GM06990 (cell line): Measurements from ENCODE around the gene FBXO33.

Source experiments
- DNase-seq: peaks from one replicate; pipeline ENCODE4 v3.0.0-alpha.2; 2011; ENCODE audit not compliant: insufficient read length; ENCODE audit errors: extremely low read depth
- H3K27me3 ChIP-seq: replicated peaks from 2 replicates; pipeline ENCODE4 v1.6.0; 2011; ENCODE audit warnings: low read length; ENCODE audit not compliant: control insufficient read depth, insufficient read depth
- H3K36me3 ChIP-seq: 2 replicates; pipeline ENCODE4 v1.5.1; 2011; ENCODE audit warnings: low read length; ENCODE audit not compliant: control insufficient read depth, insufficient read depth
- H3K4me3 ChIP-seq: replicated peaks from 2 replicates; pipeline ENCODE4 v1.5.1; 2011; ENCODE audit warnings: low read depth, mild to moderate bottlenecking, control low read depth, low read length
- CTCF ChIP-seq: IDR thresholded peaks from 2 replicates; pipeline ENCODE4 v1.5.1; 2011; ENCODE audit warnings: low read length, control low read depth, mild to moderate bottlenecking, inconsistent platforms; ENCODE audit not compliant: insufficient read depth, poor library complexity, severe bottlenecking

The FBXO33 gene

GRCh38 chr14:39417014-39417413 is 15.2 kb downstream of the FBXO33 start:
- no peak for DNase-seq
- Histone ChIP-seq H3K4me3 (no peak overlapping the region), H3K36me3 (no peaks in the 10 kb centered on the region; the same call in 1 of the 2 replicates), H3K27me3 (no peaks in the 10 kb centered on the region)
- no peak for TF ChIP-seq CTCF

- no peaks in the 10 kb centered on the region for H3K27me3 ChIP-seq
- no peaks in the 10 kb centered on the region; the same call in 1 of the 2 replicates for H3K36me3 ChIP-seq
- TF ChIP-seq CTCF = no peak
- no peak overlapping the region for H3K4me3 ChIP-seq
- no peak for DNase-seq
Measured at GRCh38 chr14:39416072-39416471, 16.2 kb downstream of the FBXO33 start.

- Histone ChIP-seq H3K4me3 (no peak overlapping the region), H3K36me3 (no peaks in the 10 kb centered on the region), H3K27me3 (no peaks in the 10 kb centered on the region)
- TF ChIP-seq CTCF = no peak
- DNase-seq = no peak
Measured at GRCh38 chr14:39406560-39406959, 25.7 kb downstream of the FBXO33 start.

- no peak for TF ChIP-seq CTCF
- no peak overlapping the region for H3K4me3 ChIP-seq
- DNase-seq = no peak
- H3K36me3 ChIP-seq = peaks cover 2% of the 10 kb centered on the region
- H3K27me3 ChIP-seq = no peaks in the 10 kb centered on the region
Measured at GRCh38 chr14:39398382-39398781, 33.9 kb downstream of the FBXO33 start.

- H3K36me3 ChIP-seq = peaks cover 2% of the 10 kb centered on the region
- DNase-seq = no peak
- TF ChIP-seq CTCF = no peak
- no peaks in the 10 kb centered on the region for H3K27me3 ChIP-seq
- no peak overlapping the region for H3K4me3 ChIP-seq
Measured at GRCh38 chr14:39396448-39396847, 35.8 kb downstream of the FBXO33 start.
